H9 (cell line): Measurements from ENCODE around the gene NCLN. TPM values are rescaled to one million over a fixed set of nuclear protein-coding genes. Genes with fewer than 3 reads are reported as not detected.

Experiments used
- DNase-seq: peaks from one replicate; pipeline ENCODE4 v3.0.0-alpha.2; 2017
- H2AFZ ChIP-seq: one replicate; pipeline ENCODE4 v1.6.1; 2013; ENCODE audit warnings: mild to moderate bottlenecking, low read length, control low read depth, moderate library complexity
- H2AK5ac ChIP-seq: 2 replicates; pipeline ENCODE4 v1.6.1; 2013; ENCODE audit warnings: low read length, control low read depth, mixed read lengths; ENCODE audit not compliant: insufficient read length
- H2BK120ac ChIP-seq: one replicate; pipeline ENCODE4 v1.6.1; 2013; ENCODE audit warnings: low read depth, mild to moderate bottlenecking, low read length, control low read depth, inconsistent platforms; ENCODE audit not compliant: poor library complexity, severe bottlenecking
- H2BK12ac ChIP-seq: 2 replicates; pipeline ENCODE4 v1.6.1; 2013; ENCODE audit warnings: low read length, control low read depth, mixed read lengths, low read depth; ENCODE audit not compliant: insufficient read length
- H2BK15ac ChIP-seq: 2 replicates; pipeline ENCODE4 v1.6.1; 2013; ENCODE audit warnings: low read depth, low read length, control low read depth
- H2BK20ac ChIP-seq: one replicate; pipeline ENCODE4 v1.6.1; 2013; ENCODE audit warnings: low read depth, mild to moderate bottlenecking, low read length, control low read depth, inconsistent platforms; ENCODE audit not compliant: poor library complexity, severe bottlenecking
- H2BK5ac ChIP-seq: 2 replicates; pipeline ENCODE4 v1.6.1; 2013; ENCODE audit warnings: low read length, control low read depth, mixed read lengths; ENCODE audit not compliant: insufficient read length
- H3K14ac ChIP-seq: 2 replicates; pipeline ENCODE4 v1.6.1; 2013; ENCODE audit warnings: low read length, control low read depth; ENCODE audit not compliant: insufficient read depth
- H3K18ac ChIP-seq: 2 replicates; pipeline ENCODE4 v1.6.1; 2013; ENCODE audit warnings: low read depth, mild to moderate bottlenecking, mixed read lengths, low read length, control low read depth; ENCODE audit not compliant: insufficient read length
- H3K23ac ChIP-seq: 2 replicates; pipeline ENCODE4 v1.6.1; 2013; ENCODE audit warnings: low read length, control low read depth, mixed read lengths, low read depth; ENCODE audit not compliant: insufficient read length
- H3K23me2 ChIP-seq: 2 replicates; pipeline ENCODE4 v1.6.1; 2013; ENCODE audit warnings: low read depth, mild to moderate bottlenecking, mixed read lengths, low read length, control low read depth; ENCODE audit not compliant: insufficient read length, poor library complexity, severe bottlenecking
- H3K27ac ChIP-seq: 2 replicates; pipeline ENCODE4 v1.5.1; 2013; ENCODE audit warnings: low read length, control low read depth, mixed read lengths, low read depth; ENCODE audit not compliant: insufficient read length
- H3K27me3 ChIP-seq: 2 replicates; pipeline ENCODE4 v1.6.1; 2013; ENCODE audit warnings: low read length, control low read depth, inconsistent platforms; ENCODE audit not compliant: insufficient read depth
- H3K4ac ChIP-seq: 2 replicates; pipeline ENCODE4 v1.6.1; 2013; ENCODE audit warnings: low read depth, mild to moderate bottlenecking, control low read depth, inconsistent platforms, low read length, moderate library complexity
- H3K4me1 ChIP-seq: 2 replicates; pipeline ENCODE4 v1.6.1; 2013; ENCODE audit warnings: low read length, control low read depth, inconsistent platforms; ENCODE audit not compliant: insufficient read depth
- H3K4me2 ChIP-seq: 2 replicates; pipeline ENCODE4 v1.6.1; 2013; ENCODE audit warnings: low read length, control low read depth, mixed read lengths; ENCODE audit not compliant: insufficient read length, insufficient read depth
- H3K56ac ChIP-seq: 2 replicates; pipeline ENCODE4 v1.6.1; 2013; ENCODE audit warnings: low read depth, mild to moderate bottlenecking, mixed read lengths, low read length, control low read depth; ENCODE audit not compliant: insufficient read length
- H3K79me1 ChIP-seq: 2 replicates; pipeline ENCODE4 v1.6.1; 2013; ENCODE audit warnings: low read depth, mild to moderate bottlenecking, moderate library complexity, low read length, control low read depth, inconsistent platforms; ENCODE audit not compliant: insufficient read depth, poor library complexity, severe bottlenecking
- H3K79me2 ChIP-seq: 2 replicates; pipeline ENCODE4 v1.6.1; 2013; ENCODE audit warnings: low read length, control low read depth, inconsistent platforms; ENCODE audit not compliant: insufficient read depth
- H3K9ac ChIP-seq: 2 replicates; pipeline ENCODE4 v1.6.1; 2013; ENCODE audit warnings: low read length, control low read depth, mixed read lengths; ENCODE audit not compliant: insufficient read length; ENCODE audit errors: extremely low read depth
- H3K9me3 ChIP-seq: one replicate; pipeline ENCODE4 v1.6.1; 2013; ENCODE audit warnings: low read depth, low read length, inconsistent platforms; ENCODE audit not compliant: control insufficient read depth
- H3T11ph ChIP-seq: one replicate; pipeline ENCODE4 v1.6.1; 2013; ENCODE audit warnings: mild to moderate bottlenecking, low read length, control low read depth, inconsistent platforms
- H4K20me1 ChIP-seq: one replicate; pipeline ENCODE4 v1.6.1; 2013; ENCODE audit not compliant: control insufficient read depth, insufficient read length, insufficient read depth
- H4K5ac ChIP-seq: 2 replicates; pipeline ENCODE4 v1.6.1; 2013; ENCODE audit warnings: low read depth, mild to moderate bottlenecking, mixed read lengths, low read length, control low read depth; ENCODE audit not compliant: insufficient read length
- H4K8ac ChIP-seq: replicated peaks from 2 replicates; pipeline ENCODE4 v1.6.1; 2013; ENCODE audit warnings: low read length, control low read depth, mixed read lengths, low read depth; ENCODE audit not compliant: insufficient read length
- H4K91ac ChIP-seq: 2 replicates; pipeline ENCODE4 v1.6.1; 2013; ENCODE audit warnings: low read depth, mild to moderate bottlenecking, moderate library complexity, mixed read lengths, low read length, control low read depth; ENCODE audit not compliant: insufficient read length
- H3K27ac Mint-ChIP-seq, 3 experiments: 2 replicates in 2 of 3; 3 replicates in 1 of 3; pipeline ENCODE4 v1.8.0; 2020 to 2021; ENCODE audit warnings: mixed read lengths in 3 of 3, mild to moderate bottlenecking in 1 of 3, moderate library complexity in 1 of 3
- H3K27me3 Mint-ChIP-seq: 2 replicates; pipeline ENCODE4 v1.8.0; 2021; ENCODE audit warnings: low read depth, mild to moderate bottlenecking, moderate library complexity, mixed read lengths
- H3K36me3 Mint-ChIP-seq, 3 experiments: 2 replicates in 2 of 3; 3 replicates in 1 of 3; pipeline ENCODE4 v1.8.0; 2020 to 2021; ENCODE audit warnings: low read depth in 3 of 3, mixed read lengths in 3 of 3; ENCODE audit not compliant: insufficient read depth in 1 of 3
- H3K4me1 Mint-ChIP-seq, 2 experiments: 2 replicates each; pipeline ENCODE4 v1.8.0; 2020; ENCODE audit warnings: mixed read lengths in 2 of 2
- H3K4me3 Mint-ChIP-seq, 2 experiments: 2 replicates in 1 of 2; 3 replicates in 1 of 2; pipeline ENCODE4 v1.8.0; 2020 to 2021; ENCODE audit warnings: mild to moderate bottlenecking in 2 of 2, mixed read lengths in 2 of 2, moderate library complexity in 1 of 2
- H3K9me3 Mint-ChIP-seq, 2 experiments: 2 replicates in 1 of 2; 3 replicates in 1 of 2; pipeline ENCODE4 v1.8.0; 2020; ENCODE audit warnings: mild to moderate bottlenecking in 2 of 2, mixed read lengths in 2 of 2, moderate library complexity in 1 of 2
- WGBS: extraction: QIAGEN DNeasy Blood & Tissue Kit; methylation state at CpG from one replicate; pipeline ENCODE4 v1.1.7; 2013; ENCODE audit warnings: missing lambda C conversion rate, low lambda C conversion rate, mixed read lengths; ENCODE audit not compliant: insufficient read length; ENCODE audit errors: extremely low coverage; 5-methylcytosine and 5-hydroxymethylcytosine counted together
- total RNA-seq: library from RNA; stranded (reverse); gene quantifications from 2 replicates; pipeline ENCODE4 v1.2.1, GENCODE V29; 2021
- TF ChIP-seq, protein P1 (sequence below): fragments of 200-600 bp; sonication (generic); conservative IDR thresholded peaks from 3 replicates; pipeline ENCODE4 v1.8.0; 2021; ENCODE audit warnings: antibody characterized with exemption, mild to moderate bottlenecking

NCLN gene
- total RNA-seq, 1 experiment from 2014 or later = 94.8 TPM

DNA sequence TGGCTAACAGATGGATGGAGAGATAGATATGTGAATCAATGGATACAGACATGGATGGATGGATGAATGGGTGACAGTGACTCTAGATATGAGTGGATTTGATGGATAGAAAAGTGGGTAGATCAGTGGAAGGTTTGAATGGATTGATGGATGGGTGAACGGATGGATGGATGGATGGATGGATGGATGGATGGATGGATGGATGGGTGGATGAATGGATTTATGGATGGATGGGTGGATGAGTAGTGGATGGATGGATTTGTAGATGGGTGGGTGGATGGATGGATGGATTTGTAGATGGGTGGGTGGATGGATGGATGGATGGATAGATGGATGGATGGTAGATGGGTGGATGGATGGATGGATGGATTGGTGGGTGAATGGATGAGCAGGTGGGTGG lies 45.6 kb downstream of the NCLN start:
- Histone ChIP-seq H3K9me3 (no peaks in the 10 kb centered on the region), H2BK12ac (no peak overlapping the region), H3K27ac (no peak overlapping the region), H3K14ac (no peak overlapping the region), H3K23ac (no peak overlapping the region), H3K18ac (no peak overlapping the region), H4K20me1 (no peaks in the 10 kb centered on the region), H3K9ac (no peak overlapping the region), H2AK5ac (no peak overlapping the region), H2BK15ac (no peak overlapping the region), H3K79me2 (no peaks in the 10 kb centered on the region), H3K56ac (no peak overlapping the region), H2BK20ac (no peak overlapping the region), H3T11ph (no peak overlapping the region), H3K27me3 (no peaks in the 10 kb centered on the region), H2AFZ (no peak overlapping the region), H4K5ac (no peak overlapping the region), H3K4me1 (no peaks in the 10 kb centered on the region), H2BK5ac (no peak overlapping the region), H2BK120ac (no peak overlapping the region), H3K79me1 (no peaks in the 10 kb centered on the region), H4K8ac (no peak overlapping the region), H3K4ac (no peak overlapping the region), H3K4me2 (no peak overlapping the region), H3K23me2 (no peaks in the 10 kb centered on the region), H4K91ac (no peak overlapping the region)
- no CpG with 5 or more reads among the region's 1 CpG for WGBS
- TF ChIP-seq, protein P1, sequence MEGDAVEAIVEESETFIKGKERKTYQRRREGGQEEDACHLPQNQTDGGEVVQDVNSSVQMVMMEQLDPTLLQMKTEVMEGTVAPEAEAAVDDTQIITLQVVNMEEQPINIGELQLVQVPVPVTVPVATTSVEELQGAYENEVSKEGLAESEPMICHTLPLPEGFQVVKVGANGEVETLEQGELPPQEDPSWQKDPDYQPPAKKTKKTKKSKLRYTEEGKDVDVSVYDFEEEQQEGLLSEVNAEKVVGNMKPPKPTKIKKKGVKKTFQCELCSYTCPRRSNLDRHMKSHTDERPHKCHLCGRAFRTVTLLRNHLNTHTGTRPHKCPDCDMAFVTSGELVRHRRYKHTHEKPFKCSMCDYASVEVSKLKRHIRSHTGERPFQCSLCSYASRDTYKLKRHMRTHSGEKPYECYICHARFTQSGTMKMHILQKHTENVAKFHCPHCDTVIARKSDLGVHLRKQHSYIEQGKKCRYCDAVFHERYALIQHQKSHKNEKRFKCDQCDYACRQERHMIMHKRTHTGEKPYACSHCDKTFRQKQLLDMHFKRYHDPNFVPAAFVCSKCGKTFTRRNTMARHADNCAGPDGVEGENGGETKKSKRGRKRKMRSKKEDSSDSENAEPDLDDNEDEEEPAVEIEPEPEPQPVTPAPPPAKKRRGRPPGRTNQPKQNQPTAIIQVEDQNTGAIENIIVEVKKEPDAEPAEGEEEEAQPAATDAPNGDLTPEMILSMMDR = no peak
- no peak for DNase-seq
- H3K4me3 Mint-ChIP-seq = no peak overlapping the region
- peaks cover 30% of the 10 kb centered on the region for H3K27me3 Mint-ChIP-seq
- no peak overlapping the region for H3K27ac Mint-ChIP-seq
- H3K9me3 Mint-ChIP-seq = no peaks in the 10 kb centered on the region; a peak in 1 of 5 replicates
- H3K4me1 Mint-ChIP-seq = peaks cover 11 to 36% of the 10 kb centered on the region in 2 experiments
- H3K36me3 Mint-ChIP-seq = peaks cover 0 to 3% (median 0%) of the 10 kb centered on the region in 3 experiments; a peak in 4 of 7 replicates
